Stomach (tissue), 9 donors: ENCODE data around the gene FMN2. TPM values are rescaled to one million over a fixed set of nuclear protein-coding genes. Genes with fewer than 3 reads are reported as not detected.

Experiments used
- DNase-seq, 2 donors: peaks; one replicate each; pipeline versions ENCODE4 v3.0.0 to v3.0.0-alpha.2; 2013 to 2019
- H3K27ac ChIP-seq, 5 donors: fragments of 200-600 bp in 4 of 5; sonication (generic) in 4 of 5; one replicate each; pipeline ENCODE4 v1.5.1; 2013 to 2019; ENCODE audit warnings: mild to moderate bottlenecking in 1 of 5, moderate library complexity in 1 of 5
- H3K27me3 ChIP-seq, 3 donors: fragments of 200-600 bp; sonication (generic); one replicate each; pipeline ENCODE4 v1.5.1; 2017 to 2019; ENCODE audit warnings: mixed run types in 1 of 3
- H3K36me3 ChIP-seq, 4 donors: fragments of 200-600 bp; sonication (generic); 1 replicate in 3 of 4; 2 replicates in 1 of 4; pipeline ENCODE4 v1.5.1; 2016 to 2019
- H3K4me1 ChIP-seq, 4 donors: fragments of 200-600 bp; sonication (generic); one replicate each; pipeline ENCODE4 v1.5.1; 2016 to 2019
- H3K4me3 ChIP-seq, 4 donors: fragments of 200-600 bp; sonication (generic) in 3 of 4; one replicate each; pipeline ENCODE4 v1.5.1; 2016 to 2019; ENCODE audit warnings: mild to moderate bottlenecking in 1 of 4
- H3K9me3 ChIP-seq, 4 donors: fragments of 200-600 bp; sonication (generic); one replicate each; pipeline ENCODE4 v1.5.1; 2016 to 2019
- EP300 ChIP-seq: sonication (generic); formaldehyde crosslinking; IDR thresholded peaks from one replicate; pipeline ENCODE4 v1.6.1; 2017; ENCODE audit warnings: antibody characterized with exemption
- POLR2A ChIP-seq, 4 donors: fragments of 450-650 bp; IDR thresholded peaks; one replicate each; pipeline ENCODE4 v1.6.1; 2016; ENCODE audit warnings: antibody characterized with exemption in 4 of 4, control low read depth in 2 of 4, mild to moderate bottlenecking in 1 of 4, moderate library complexity in 1 of 4
- POLR2AphosphoS5 ChIP-seq, 3 donors: sonication (generic); formaldehyde crosslinking; IDR thresholded peaks; one replicate each; pipeline ENCODE4 v1.6.1; 2016; ENCODE audit warnings: antibody characterized with exemption in 3 of 3
- WGBS, 5 donors: extraction: QIAGEN DNeasy Blood & Tissue Kit in 3 of 5; methylation state at CpG; one replicate each; pipeline versions ENCODE4 v1.1.5 to v1.1.7; 2013 to 2018; 5-methylcytosine and 5-hydroxymethylcytosine counted together
- intact Hi-C: fragments of 100-400 bp; cut with DNase I; formaldehyde crosslinking; loops from one replicate; pipeline ENCODE4 v1.15.1; 2023; ENCODE audit warnings: low total_unique reads
- polyA plus RNA-seq, 3 donors: library from polyadenylated mRNA; stranded (reverse); fragments of 200-250 nt; gene quantifications; one replicate each; pipeline ENCODE4 v1.2.3, GENCODE V29; 2013
- total RNA-seq, 5 donors: library from RNA; depleted of rRNA; stranded (reverse); fragments of >200 nt; gene quantifications; one replicate each; pipeline versions ENCODE4 v1.1.0 to v1.2.3, GENCODE V29; 2014 to 2016
- TF ChIP-seq, protein P1 (sequence below), 7 experiments: fragments of 450-650 bp in 4 of 7; fragments of 200-600 bp in 3 of 7; sonication (generic) in 3 of 7; IDR thresholded peaks; one replicate each; pipeline ENCODE4 v1.5.1; 2016 to 2019; ENCODE audit warnings: antibody characterized with exemption in 7 of 7, control low read depth in 2 of 7, mild to moderate bottlenecking in 1 of 7
- donor health status: healthy with polysubstance abuse.
- donor health status: Bipolar disorder and iron deficiency.
- donor health status: healthy.

The FMN2 gene
- total and polyA plus RNA-seq, 8 donors: 0.61 to 3.3 (median 0.87) TPM; not detected in 2

GRCh38 chr1:240128366-240128765 is 36.7 kb downstream of the FMN2 start:
- H3K27ac ChIP-seq: no peak overlapping the region
- no peaks in the 10 kb centered on the region for H3K9me3 ChIP-seq
- TF ChIP-seq POLR2AphosphoS5 (IDR thresholded peaks at IDR 0.05): no peak
- TF ChIP-seq, protein P1, sequence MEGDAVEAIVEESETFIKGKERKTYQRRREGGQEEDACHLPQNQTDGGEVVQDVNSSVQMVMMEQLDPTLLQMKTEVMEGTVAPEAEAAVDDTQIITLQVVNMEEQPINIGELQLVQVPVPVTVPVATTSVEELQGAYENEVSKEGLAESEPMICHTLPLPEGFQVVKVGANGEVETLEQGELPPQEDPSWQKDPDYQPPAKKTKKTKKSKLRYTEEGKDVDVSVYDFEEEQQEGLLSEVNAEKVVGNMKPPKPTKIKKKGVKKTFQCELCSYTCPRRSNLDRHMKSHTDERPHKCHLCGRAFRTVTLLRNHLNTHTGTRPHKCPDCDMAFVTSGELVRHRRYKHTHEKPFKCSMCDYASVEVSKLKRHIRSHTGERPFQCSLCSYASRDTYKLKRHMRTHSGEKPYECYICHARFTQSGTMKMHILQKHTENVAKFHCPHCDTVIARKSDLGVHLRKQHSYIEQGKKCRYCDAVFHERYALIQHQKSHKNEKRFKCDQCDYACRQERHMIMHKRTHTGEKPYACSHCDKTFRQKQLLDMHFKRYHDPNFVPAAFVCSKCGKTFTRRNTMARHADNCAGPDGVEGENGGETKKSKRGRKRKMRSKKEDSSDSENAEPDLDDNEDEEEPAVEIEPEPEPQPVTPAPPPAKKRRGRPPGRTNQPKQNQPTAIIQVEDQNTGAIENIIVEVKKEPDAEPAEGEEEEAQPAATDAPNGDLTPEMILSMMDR (IDR thresholded peaks at IDR 0.05): no peak
- no peak for TF ChIP-seq POLR2A (IDR thresholded peaks at IDR 0.05)
- TF ChIP-seq EP300: no peak
- H3K4me3 ChIP-seq: no peak overlapping the region
- no peak for DNase-seq
- intact Hi-C loops: no loop called here
- no peaks in the 10 kb centered on the region for H3K27me3 ChIP-seq
- no peaks in the 10 kb centered on the region for H3K4me1 ChIP-seq
- 93 to 99% (median 97%) methylated on average over 2 of the region's 2 CpGs for WGBS, 5 donors
- H3K36me3 ChIP-seq: no peaks in the 10 kb centered on the region

DNA sequence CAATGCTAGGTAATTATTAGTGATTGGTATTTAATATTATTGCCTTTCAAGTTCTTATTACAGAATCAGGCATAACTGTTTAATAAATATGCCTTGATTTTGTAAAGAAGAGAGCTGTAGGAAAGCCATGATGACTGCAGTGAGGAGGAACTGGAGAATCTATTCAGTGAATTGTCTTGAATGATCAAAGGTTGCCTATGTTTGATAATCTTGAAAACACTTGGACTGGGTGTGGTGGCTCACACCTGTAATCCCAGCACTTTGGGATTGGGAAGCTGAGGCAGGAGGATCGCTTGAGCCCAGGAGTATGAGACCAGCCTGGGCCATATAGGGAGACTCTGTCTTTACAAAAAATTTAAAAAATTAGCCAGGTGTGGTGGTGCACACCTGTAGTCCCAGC is 42.4 kb downstream of the FMN2 start:
- H3K36me3 ChIP-seq: no peaks in the 10 kb centered on the region
- no peaks in the 10 kb centered on the region for H3K9me3 ChIP-seq
- H3K4me3 ChIP-seq: no peak overlapping the region
- intact Hi-C loops: no loop called here
- DNase-seq: no peak
- TF ChIP-seq, protein P1 (IDR thresholded peaks at IDR 0.05): no peak
- TF ChIP-seq POLR2AphosphoS5 (IDR thresholded peaks at IDR 0.05): no peak
- no peak for TF ChIP-seq POLR2A (IDR thresholded peaks at IDR 0.05)
- no peak for TF ChIP-seq EP300
- H3K4me1 ChIP-seq: no peaks in the 10 kb centered on the region
- no peaks in the 10 kb centered on the region for H3K27me3 ChIP-seq
- H3K27ac ChIP-seq: no peak overlapping the region
- WGBS, 5 donors: 82 to 96% (median 90%) methylated on average over 1 of the region's 1 CpG

GRCh38 chr1:240134596-240134995 is 42.9 kb downstream of the FMN2 start:
- WGBS, 5 donors: 82 to 92% (median 83%) methylated on average over 2 of the region's 2 CpGs

GRCh38 chr1:240136402-240136801 is 44.7 kb downstream of the FMN2 start:
- no peak for DNase-seq
- H3K4me1 ChIP-seq: no peaks in the 10 kb centered on the region
- H3K9me3 ChIP-seq: no peaks in the 10 kb centered on the region
- no peak overlapping the region for H3K27ac ChIP-seq
- WGBS, 5 donors: 73 to 80% (median 77%) methylated on average over 3 of the region's 3 CpGs
- TF ChIP-seq POLR2AphosphoS5 (IDR thresholded peaks at IDR 0.05) (no peak), EP300 (no peak), POLR2A (IDR thresholded peaks at IDR 0.05) (no peak)
- TF ChIP-seq, protein P1 (IDR thresholded peaks at IDR 0.05): no peak
- no peaks in the 10 kb centered on the region for H3K36me3 ChIP-seq
- intact Hi-C loops: no loop called here
- no peak overlapping the region for H3K4me3 ChIP-seq
- H3K27me3 ChIP-seq: no peaks in the 10 kb centered on the region

More at GRCh38 chr1:240134596-240134995, 42.9 kb downstream of the FMN2 start:
- Histone ChIP-seq H3K4me3 (no peak overlapping the region), H3K4me1 (no peaks in the 10 kb centered on the region), H3K9me3 (no peaks in the 10 kb centered on the region), H3K36me3 (no peaks in the 10 kb centered on the region), H3K27ac (no peak overlapping the region), H3K27me3 (no peaks in the 10 kb centered on the region)
- no peak for DNase-seq
- intact Hi-C loops: no loop called here
- no peak for TF ChIP-seq EP300
- TF ChIP-seq POLR2A (IDR thresholded peaks at IDR 0.05): no peak
- TF ChIP-seq POLR2AphosphoS5 (IDR thresholded peaks at IDR 0.05): no peak
- TF ChIP-seq, protein P1 (IDR thresholded peaks at IDR 0.05): no peak
